ENCODE measurements around the gene ZNF91. TPM values are rescaled to one million over a fixed set of nuclear protein-coding genes. Genes with fewer than 3 reads are reported as not detected.

ZNF91 gene
- total and polyA plus RNA-seq, 10 of the 15 experiments (the other 5 are each of a cell fraction or from before 2014, with no cell fraction given), result 4.6 to 31.1 (median 11.3) TPM

- TF ChIP-seq RELB (IDR thresholded peaks at IDR 0.05; ENCODE audit: low read depth) (no peak), RFX5 (IDR thresholded peaks at IDR 0.05; ENCODE audit: low read depth, low read length) (no peak)
Measured at GRCh38 chr19:23318143-23318542, 77.1 kb downstream of the ZNF91 start (continued).

- Histone ChIP-seq H3K79me2 (ENCODE audit: control insufficient read depth, insufficient read depth, low read length) (no peaks in the 10 kb centered on the region), H3K36me3 (ENCODE audit: control insufficient read depth in 2 of 2, insufficient read depth in 2 of 2, low read length in 1 of 2) (no peaks in the 10 kb centered on the region), H3K9me3 (replicated peaks; ENCODE audit: control insufficient read depth, insufficient read depth, low read length) (no peaks in the 10 kb centered on the region; the same call in 2 of the 3 replicates), H2AFZ (ENCODE audit: control insufficient read depth, low read depth, low read length) (no peak overlapping the region), H3K4me2 (ENCODE audit: control insufficient read depth, insufficient read depth) (no peak overlapping the region), H3K27ac (ENCODE audit: control insufficient read depth, insufficient read depth) (no peak overlapping the region), H3K4me1 (ENCODE audit: control insufficient read depth, insufficient read depth, low read length) (no peaks in the 10 kb centered on the region), H3K4me3 (no peak overlapping the region), H3K27me3 (replicated peaks in 1 of 2; ENCODE audit: control insufficient read depth in 2 of 2, insufficient read depth in 2 of 2, low read length in 1 of 2) (no peaks in the 10 kb centered on the region), H4K20me1 (ENCODE audit: control insufficient read depth, insufficient read depth) (no peaks in the 10 kb centered on the region), H3K9ac (ENCODE audit: control insufficient read depth, insufficient read depth, low read length) (no peak overlapping the region)
- TF ChIP-seq IRF4 (IDR thresholded peaks at IDR 0.05; ENCODE audit: low read depth, low read length) (no peak), ASH2L (IDR thresholded peaks at IDR 0.05; ENCODE audit: borderline replicate concordance, low read depth) (no peak), GATAD2B (conservative IDR thresholded peaks at IDR 0.05; ENCODE audit: low read depth) (no peak), HDAC2 (IDR thresholded peaks at IDR 0.05) (no peak), ZNF687 (IDR thresholded peaks at IDR 0.05) (no peak), MYB (IDR thresholded peaks at IDR 0.05; ENCODE audit: borderline replicate concordance, low read depth, low read length) (no peak), NR2C1 (IDR thresholded peaks at IDR 0.05) (no peak), HCFC1 (IDR thresholded peaks at IDR 0.05; ENCODE audit: low read length) (no peak)
- no peak for FAIRE-seq
- DNase-seq (ENCODE audit: low read depth, low spot score), result no peak
- 0% methylated on average over 2 of the region's 2 CpGs for WGBS (ENCODE audit: insufficient coverage, insufficient replicate concordance, low lambda C conversion rate, missing lambda C conversion rate)
- RAD21 ChIA-PET (ENCODE audit: unreplicated experiment), result no interaction called here
- intact Hi-C loops (cut with micrococcal nuclease; ENCODE audit: unreplicated experiment) (no loop called here), in situ Hi-C loops (cut with MboI) (no loop called here)
- no TSS peak for BruUV-seq (replicated peaks)
- ATAC-seq, result no peak
- SMC1A ChIA-PET (ENCODE audit: uncharacterized antibody, unreplicated experiment), result no interaction called here
- CTCF ChIA-PET, result no interaction called here
- POLR2A ChIA-PET, result no interaction called here
Measured at GRCh38 chr19:23315286-23315685, 80.0 kb downstream of the ZNF91 start.
